HG02623 (cell line): ENCODE measurements around the gene NCF2.

Experiments used
- ATAC-seq: cut with Tn5 transposase; IDR thresholded peaks from one replicate; pipeline ENCODE4 v1.9.1; 2021; ENCODE audit warnings: moderate library complexity; ENCODE audit not compliant: unreplicated experiment

The NCF2 gene

DNA sequence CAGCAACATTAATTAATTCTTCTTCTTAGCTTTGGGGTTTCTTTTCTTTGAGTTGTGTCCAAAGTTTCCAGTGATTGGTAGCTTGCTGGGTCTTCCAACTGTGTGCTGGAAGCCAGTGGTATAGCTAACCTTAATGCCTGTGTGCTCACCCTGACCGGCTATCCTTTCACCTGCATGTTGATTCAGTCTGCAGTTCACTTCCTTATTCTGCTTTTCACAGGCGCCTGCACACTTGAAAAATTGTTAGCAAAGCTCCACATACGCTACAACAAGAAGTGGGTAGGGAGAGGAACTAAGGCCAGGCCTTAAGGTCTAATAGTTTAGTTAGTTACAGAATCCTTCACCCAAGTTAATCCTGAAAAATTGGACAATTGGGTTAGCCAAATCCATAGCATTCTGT lies 35.7 kb downstream of the NCF2 start:
- ATAC-seq, result no peak

DNA sequence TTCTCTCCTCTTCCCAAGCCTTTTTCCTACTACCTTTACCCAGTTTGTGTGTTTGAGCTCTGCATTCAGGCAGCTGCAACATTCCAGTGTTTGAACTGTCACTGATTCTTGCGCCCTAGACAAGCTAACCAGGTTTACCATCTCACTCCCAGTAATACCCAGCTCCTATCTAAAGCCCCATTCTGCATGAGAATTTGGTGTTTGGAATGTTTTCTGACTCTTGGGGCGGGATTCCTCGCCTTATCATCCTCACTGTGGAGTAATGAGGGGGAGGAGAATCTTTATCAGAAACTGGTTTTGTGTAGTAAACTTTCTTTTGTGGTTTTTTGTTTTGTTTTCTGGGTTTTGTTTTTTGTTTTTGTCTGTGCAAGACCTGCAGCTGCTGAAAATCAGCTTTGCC lies 36.5 kb downstream of the NCF2 start:
- ATAC-seq, result no peak

DNA sequence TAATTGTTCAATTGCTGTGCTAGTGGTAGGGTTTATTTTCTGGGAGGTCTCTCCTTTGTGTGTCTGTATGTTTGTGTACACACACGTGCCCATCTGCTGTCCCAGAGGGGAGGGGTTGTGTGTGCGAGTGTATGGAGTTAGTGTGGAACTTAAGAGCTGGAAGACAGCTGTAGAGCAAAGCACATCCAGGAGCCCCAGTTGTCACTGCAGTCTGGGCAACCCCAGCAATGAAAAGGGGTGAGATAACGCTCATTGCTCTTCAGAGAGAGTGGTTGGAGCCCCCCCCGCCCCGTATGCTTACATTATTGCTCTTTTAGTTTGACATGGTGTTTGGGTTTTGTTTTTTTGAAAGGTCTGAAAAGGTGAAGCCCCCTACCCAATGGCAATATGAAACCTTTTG lies 36.9 kb downstream of the NCF2 start:
- ATAC-seq, result no peak

DNA sequence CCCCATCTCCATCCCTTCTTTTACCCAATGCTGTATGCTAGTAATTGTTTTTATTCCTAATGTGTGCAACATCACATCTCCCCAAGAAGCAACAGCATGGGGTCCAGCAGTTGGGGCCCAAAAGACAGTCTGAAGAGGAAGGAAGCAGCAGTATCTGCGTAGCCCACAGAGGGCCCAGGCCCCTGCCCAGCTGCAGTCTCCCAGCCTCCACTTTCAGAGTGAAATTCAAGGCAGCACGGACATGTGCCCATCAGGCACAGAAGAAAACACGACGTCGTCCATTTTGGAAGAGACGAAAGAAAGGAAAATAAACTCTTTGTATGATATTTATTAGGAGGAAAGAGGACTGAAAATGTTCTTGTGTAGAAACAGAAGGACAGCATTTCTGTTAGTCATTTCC lies 37.4 kb downstream of the NCF2 start:
- no peak for ATAC-seq

DNA sequence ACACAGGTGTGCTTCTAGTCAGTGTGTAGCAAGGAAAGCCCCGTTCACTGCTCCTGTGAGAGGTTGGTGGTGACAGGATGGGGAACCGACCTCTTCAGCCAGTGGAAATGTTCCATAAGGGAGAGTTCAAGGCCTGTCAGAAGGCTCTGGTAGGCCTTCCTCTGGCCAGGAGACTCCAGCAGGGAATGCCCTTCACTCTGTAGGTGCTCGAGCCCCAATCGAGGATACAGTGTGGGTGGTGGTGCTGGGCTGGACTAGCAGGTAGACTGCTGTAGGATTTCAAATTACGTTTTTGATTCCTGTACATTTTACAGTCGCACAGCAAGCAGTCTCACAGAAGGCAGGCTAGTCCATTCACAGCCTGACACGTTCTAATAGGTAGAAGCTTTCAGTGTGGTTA lies 37.8 kb downstream of the NCF2 start:
- ATAC-seq, result no peak

DNA sequence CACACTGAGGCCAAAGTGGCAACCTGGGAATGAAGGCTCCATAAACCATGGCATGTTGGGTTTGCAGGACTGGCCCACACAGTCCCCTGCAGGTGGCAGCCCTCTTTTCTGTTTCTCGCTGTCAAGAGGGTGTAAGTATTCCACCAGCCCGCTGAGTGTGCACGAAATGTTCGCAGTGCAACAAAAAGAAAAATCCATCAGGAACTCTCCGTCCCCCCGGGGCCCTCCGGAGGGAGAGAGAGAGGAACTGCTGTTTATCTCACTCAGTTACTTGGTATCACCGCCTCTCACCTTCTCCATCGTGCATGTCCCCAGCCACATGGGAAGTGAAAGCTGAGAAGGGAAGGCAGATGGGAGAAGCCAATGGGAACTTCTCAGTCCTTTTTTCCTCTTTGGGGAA lies 38.3 kb downstream of the NCF2 start:
- ATAC-seq, result no peak

DNA sequence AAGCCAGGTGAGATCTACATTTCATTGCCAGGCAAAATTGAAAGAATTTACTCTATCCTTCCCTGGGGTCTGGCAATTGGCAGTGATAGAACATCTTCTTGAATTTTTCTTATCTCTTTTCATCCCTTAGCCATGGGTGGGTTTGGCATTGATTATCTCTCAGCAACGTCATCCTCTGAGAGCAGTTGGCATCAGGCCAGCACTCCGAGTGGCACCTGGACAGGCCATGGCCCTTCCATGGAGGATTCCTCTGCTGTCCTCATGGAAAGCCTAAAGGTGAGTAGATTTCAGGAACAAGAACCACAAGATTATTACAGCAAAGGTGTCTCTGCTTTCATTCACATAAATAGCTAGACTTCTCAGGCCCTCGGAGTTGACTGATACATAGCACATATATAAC lies 39.3 kb downstream of the NCF2 start:
- ATAC-seq, result no peak

DNA sequence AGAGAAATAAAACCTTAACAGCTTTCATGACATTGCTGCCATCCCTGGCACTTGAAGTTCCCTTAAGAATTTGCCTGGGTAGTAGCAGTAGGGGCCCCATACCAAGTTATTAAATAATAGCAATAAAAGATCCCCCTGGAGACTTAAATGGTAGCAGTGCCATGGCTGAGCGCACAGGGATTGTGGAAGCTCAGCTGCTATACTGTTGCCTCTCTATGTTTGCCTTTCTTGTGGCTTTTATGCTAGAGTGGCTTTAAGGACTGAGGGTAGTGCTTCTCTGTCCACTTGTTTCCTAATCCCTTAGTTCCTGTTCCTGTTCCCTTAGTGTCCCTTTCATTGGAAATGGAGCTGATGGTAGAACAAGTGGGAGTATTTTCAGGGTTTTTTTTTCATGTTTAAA lies 42.1 kb downstream of the NCF2 start:
- no peak for ATAC-seq

DNA sequence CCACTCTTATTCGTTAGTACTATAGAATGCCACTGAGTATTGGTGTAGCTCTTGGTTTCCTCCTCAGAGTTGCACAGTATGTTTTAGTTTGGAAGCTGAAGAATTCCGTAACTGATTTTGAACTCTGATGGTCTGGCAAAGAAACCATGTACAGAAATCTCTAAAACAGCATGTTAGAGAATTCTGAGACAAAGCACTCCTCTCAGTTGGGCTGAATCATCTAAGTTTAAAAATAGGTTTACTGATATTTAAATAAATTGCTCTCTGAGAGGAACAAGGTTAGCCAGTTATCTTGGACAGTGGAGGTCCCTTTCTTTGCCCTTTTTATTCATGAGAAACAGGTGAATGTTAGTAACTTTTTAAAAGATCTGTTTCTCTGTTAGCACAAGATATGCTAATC lies 43.8 kb downstream of the NCF2 start:
- ATAC-seq, result no peak

DNA sequence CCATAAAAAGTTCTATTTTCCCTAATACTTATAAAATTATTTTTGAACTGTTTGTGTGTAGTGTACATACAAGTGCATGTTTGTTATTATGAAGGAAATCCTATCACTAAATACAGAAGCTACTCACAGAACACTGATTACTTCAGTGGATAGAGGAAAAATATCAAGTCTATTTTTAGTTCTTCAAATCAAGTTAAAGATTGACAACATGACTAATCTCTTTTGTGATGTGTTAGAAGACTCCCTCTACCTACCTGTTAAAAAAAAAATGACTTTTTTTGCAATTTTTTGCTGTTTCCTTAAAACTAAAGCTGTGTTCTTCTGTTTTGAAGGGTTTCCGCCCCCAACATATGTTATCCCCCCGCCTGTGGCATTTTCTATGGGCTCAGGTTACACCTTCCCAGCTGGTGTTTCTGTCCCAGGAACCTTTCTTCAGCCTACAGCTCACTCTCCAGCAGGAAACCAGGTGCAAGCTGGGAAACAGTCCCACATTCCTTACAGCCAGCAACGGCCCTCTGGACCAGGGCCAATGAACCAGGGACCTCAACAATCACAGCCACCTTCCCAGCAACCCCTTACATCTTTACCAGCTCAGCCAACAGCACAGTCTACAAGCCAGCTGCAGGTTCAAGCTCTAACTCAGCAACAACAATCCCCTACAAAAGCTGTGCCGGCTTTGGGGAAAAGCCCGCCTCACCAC lies 45.5 kb downstream of the NCF2 start:
- ATAC-seq, result no peak

DNA sequence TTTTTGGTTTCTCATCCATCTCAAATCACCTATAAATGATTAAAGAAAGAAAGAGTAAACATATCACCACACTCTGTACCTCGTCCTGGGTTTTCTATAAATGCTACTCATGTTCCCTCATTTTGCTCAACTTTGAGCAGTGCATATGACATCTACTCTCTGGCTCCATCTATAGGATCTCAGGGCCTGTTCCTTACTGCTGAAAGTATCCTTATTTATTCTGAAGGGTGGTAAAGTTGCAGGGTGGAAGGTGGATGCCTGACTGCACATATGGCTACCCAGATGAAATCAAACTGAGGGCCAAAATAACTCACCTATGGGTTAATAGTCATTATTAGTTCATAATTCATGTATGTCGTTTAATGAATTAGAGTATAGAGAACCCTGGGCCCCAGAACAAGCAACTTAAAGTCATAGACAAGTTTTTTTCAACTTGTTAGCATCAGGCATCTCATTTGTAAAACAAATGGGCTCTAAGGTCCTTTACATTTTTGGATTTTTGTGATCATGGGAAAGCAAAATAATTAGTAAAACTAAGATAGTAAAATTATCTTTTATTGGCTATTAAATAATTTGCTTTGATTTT lies 46.5 kb downstream of the NCF2 start:
- no peak for ATAC-seq

DNA sequence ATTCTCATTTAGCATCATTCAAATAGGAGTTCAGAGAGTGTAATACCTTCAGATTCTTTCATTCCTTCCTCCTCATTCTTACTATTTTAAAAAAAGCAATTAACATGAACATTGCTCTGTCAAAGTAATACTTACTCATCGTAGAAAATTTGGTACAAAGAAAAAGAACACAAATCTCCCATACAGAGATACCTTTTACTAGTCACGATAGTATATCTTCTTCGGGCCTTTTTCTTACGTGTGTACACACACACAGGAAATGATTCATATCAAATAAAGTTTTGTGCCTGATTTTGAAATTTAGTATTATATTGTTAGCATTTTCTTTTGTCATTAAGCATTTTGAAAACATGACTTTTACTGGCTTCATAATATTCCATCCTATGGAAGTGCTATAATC lies 52.9 kb downstream of the NCF2 start:
- no peak for ATAC-seq

DNA sequence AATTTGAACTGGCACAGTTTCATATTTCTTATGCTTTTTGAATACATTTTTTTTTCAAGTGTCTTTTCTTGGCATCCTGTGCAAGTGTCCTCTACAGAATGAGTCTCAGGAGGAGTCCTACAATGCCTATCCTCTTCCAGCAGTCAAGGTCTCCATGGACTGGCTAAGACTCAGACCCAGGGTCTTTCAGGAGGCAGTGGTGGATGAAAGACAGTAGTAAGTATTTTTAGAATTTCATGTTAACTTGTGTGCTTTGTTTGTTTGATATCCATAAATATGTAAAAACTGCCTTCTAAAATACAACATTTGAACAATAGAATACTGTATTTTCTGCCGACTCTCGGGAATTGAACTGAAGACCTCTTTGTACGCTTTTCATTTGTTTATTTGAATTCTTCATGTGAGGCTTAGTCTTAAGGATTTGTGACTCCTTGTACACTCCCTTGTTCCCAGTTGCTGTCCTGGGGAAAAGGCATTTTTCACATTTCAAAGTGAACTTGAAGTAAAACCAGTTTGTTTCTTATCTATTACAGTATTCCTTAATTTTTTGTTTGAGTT lies 56.6 kb downstream of the NCF2 start:
- no peak for ATAC-seq

DNA sequence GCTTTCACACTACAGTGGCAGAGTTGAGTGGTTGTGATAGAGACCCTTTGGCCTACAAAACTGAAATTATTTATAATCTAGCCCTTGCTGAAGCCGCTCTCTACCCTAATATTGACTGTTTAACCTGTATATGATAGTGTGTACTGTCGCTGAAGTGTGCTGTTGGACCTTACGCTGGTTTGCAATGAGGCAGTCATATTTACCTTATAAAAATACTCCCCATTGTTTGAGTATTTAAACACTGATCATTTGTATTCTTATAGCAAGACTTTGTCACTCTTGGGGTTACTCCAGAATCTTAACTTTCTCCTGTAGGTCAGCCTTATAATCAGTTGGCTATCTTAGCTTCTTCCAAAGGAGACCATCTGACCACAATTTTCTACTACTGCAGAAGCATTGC lies 61.7 kb downstream of the NCF2 start:
- ATAC-seq, result no peak

DNA sequence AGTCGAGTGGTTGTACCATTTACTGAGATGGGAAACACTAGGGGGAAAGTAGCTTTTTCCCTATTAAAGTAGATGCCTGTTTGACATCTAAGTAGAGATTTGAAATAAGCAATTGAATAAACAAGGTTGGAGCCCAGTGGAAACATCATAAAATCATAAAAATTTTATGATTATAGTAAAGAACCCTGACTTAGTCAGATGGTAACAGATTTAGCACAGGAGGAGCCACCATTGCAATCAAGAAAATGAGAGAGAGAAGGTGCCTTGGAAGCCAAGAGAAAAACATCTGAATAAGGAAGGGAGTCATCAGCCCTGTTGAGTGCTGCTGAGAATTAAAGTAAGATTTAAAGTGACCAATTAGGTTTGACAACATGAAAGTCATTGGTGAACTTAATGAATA lies 68.2 kb downstream of the NCF2 start:
- ATAC-seq, result no peak

DNA sequence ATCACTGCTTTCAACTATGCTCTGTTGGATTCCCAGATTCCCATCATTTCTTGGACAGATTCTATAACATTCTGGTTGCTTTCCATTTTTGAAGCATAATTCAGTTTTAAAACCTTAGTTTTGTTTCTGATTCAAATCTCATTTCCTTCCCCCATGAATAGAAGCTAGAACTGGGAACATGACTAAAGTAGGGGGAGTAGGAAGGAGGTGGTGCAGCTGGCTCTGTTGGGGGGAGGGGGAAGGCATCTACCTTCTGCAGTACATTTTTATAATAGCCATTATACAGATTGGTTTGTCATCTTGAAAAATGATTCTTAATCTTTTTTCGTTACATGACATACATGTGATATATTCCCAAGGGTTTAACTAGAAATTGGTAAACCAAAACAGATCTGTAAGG lies 69.9 kb downstream of the NCF2 start:
- ATAC-seq, result no peak

DNA sequence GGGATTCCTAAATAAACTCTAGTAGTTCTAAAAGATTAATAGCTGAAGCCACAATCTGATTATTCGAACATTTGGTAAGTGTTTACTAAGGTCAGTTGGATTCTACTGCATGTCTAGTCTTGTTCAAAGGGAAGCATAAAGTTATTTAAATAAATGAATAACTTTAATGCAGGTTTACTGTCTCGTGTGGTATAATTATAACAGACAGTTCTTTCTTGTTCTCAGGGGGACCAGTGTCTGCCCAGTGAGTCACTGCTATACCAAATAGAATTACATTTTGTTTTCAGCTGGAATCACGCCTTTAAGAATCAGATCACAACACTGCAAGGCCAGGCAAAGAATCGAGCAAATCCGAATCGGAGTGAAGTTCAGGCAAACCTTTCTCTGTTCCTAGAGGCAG lies 72.9 kb downstream of the NCF2 start:
- ATAC-seq, result no peak

DNA sequence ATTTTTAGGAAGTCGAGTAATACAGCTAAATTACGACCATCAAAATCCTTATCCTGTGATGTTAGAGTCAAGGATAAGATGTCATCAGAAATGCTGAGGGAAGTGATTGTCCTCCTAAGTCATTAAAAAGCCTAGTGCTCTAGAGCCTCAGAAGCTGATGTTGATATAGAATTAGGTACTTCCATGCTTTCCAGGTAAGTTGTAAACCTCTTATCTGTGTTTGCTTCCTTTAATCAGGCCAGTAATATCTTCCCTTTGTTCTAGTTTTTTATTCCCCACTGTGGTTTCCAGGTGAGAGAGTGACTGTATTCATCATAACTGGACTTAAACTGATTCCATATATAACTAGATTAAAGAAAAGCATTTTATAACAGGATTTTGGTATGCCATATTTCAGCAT lies 73.5 kb downstream of the NCF2 start:
- no peak for ATAC-seq

DNA sequence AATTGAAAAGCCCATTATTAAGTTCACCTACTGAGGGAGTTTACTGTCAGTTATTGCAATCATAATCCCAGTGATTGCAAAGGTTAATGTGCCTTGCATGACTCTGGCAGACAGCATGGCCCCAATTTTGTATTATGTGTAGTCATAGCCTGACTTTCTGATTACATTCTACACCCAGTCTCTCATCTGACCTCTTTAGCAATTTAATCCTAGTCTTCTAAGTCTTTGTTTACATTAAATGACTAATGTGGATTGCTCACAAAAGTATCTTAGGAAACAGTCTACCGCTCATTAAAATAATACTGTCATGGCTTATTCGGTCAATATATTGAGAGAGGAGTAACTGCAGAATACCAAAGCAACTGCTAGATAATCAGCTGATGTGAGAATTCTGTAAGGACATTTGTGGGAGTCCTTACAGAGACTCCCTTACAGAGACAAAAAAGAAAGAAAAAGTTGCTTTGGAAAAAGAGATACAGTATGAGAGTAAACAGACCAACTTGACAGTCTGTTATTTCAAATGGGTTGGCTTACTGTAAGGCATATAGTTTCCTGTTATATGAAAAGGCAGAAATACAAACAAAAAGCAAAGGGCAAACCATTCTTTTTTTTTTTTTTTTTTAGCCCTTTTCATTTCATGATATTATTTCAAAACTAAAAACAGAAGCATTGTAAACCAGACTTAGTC lies 75.1 kb downstream of the NCF2 start:
- ATAC-seq, result no peak

DNA sequence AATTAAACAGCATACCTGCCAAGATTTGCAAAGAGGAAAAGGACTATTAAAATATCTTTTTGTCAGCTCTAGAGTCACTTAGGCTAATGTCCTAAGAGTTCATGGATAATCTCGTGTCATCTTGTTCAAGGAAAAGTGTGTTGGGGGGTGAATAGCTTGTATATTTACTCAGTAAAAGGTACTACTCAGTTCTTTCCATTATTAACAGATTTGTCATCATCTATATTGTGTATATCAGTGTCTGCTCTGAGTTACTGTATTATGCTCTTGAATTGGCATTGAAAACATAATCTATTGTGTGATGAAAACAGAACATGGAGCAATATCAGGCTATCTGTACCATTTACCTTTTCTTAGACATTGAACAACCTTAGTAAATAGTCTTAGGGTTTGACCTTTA lies 76.0 kb downstream of the NCF2 start:
- ATAC-seq, result no peak

DNA sequence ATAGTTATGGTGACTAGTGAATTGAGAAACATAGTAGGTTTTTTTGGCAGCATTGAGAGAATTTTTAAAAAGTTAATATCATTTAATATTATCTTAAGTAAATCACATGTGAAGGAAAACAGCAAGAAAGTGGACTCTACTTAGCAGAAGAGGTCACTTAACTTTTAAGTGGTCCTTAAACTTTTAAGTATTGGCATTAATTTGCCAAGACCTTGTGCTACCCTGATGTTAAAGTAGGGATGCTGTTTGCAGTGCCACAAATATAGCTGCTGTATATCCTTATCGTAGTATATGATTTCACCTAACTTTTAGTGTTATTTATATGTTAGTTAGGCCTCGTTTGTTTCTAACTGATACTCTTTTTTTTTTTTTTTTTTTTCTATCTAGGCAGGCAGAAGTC lies 77.8 kb downstream of the NCF2 start:
- no peak for ATAC-seq

DNA sequence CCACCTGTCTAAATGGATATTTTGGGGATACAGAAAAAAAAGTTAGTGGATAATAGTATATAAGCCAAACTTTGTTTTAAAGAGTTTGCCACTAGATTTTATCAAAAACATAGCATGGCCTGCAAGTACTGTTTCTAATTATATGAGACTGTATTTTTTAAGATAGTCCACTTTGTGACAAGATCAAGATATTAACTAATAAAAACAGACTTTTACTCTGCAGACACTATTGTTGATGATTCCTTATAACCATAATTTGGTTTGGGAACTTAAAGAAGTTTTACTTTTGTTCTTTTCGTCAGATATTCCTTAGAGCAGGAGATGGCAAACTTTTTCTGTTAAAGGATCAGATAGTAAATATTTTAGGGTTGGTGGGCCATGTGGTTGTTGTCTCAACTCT lies 81.6 kb downstream of the NCF2 start:
- no peak for ATAC-seq
